Measurements from ENCODE around the gene CENPB. TPM values are rescaled to one million over a fixed set of nuclear protein-coding genes. Genes with fewer than 3 reads are reported as not detected.

CENPB gene
- total RNA-seq, 5 donors from 2014 or later (not counting 1 experiment from before 2014, with no cell fraction given): 37.0 to 79.0 (median 60.8) TPM

- WGBS (ENCODE audit: insufficient coverage): under 1% methylated on average over 80 of the region's 80 CpGs
- no peaks in the 10 kb centered on the region for H3K36me3 ChIP-seq (ENCODE audit: control insufficient read depth in 2 of 2, extremely low read depth in 1 of 2, insufficient read depth in 1 of 2, low read length in 1 of 2)
- H3K27me3 Mint-ChIP-seq: no peaks in the 10 kb centered on the region
- H3K27me3 ChIP-seq (replicated peaks in 1 of 2; ENCODE audit: control insufficient read depth in 2 of 2, extremely low read depth in 1 of 2, insufficient read depth in 2 of 2, low read length in 1 of 2): peaks cover 0 to 9% of the 10 kb centered on the region in 2 experiments
- CTCF ChIA-PET: interaction anchor here (0.6 to 2.8 kb wide), 15 partner anchors 9 to 318 kb away, joined by 3 to 13 read pairs (median 5); partner anchors contain the start of genes AP5S1 (in 1 of the 2), CDC25B (in 1 of the 2) and CENPB (in 1 of the 2)
- H3K4me1 Mint-ChIP-seq: peaks cover 19 to 29% (median 26%) of the 10 kb centered on the region in 3 donors
- ATAC-seq (replicated peaks in 1 of 4): peak; percentile 87 to 91 (median 90)
- no peaks in the 10 kb centered on the region for H3K36me3 Mint-ChIP-seq
- H3K4me3 Mint-ChIP-seq: peak within 1 kb of the TSS; percentile 82 to 88 (median 84)
- H3K27ac ChIP-seq (ENCODE audit: low read length): peak within 1 kb of the TSS; percentile 100
- no peaks in the 10 kb centered on the region for H3K9me3 ChIP-seq
- POLR2A ChIA-PET: interaction anchor here (0.6 to 1.0 kb wide), 3 partner anchors 14 to 1298 kb away, joined by 3 to 4 read pairs (median 3); no protein-coding TSS in a partner anchor
- peaks cover 10 to 33% of the 10 kb centered on the region in 2 experiments for H3K4me1 ChIP-seq (ENCODE audit: control insufficient read depth in 1 of 2, extremely low read depth in 1 of 2, insufficient read depth in 2 of 2, low read length in 2 of 2)
- H3K9me3 Mint-ChIP-seq: no peaks in the 10 kb centered on the region
- H3K27ac Mint-ChIP-seq: peak within 1 kb of the TSS; percentile 94 to 95
- peak within 1 kb of the TSS; percentile 69 to 97 for H3K4me3 ChIP-seq (ENCODE audit: control insufficient read depth in 1 of 2, extremely low read depth in 1 of 2, low read length in 1 of 2)
- peak; percentile 89 to 98 (median 94) for DNase-seq
Measured at GRCh38 chr20:3767427-3768341, 18.9 kb downstream of the CENPB start, which contains the start of gene ADISSP. ADISSP (minus strand) TSS chr20:3767753; CDS start chr20:3760100, 7,653 bp downstream.

GRCh38 chr20:3767110-3767426 lies 19.5 kb downstream of the CENPB start:
- no peaks in the 10 kb centered on the region for H3K9me3 ChIP-seq
- Mint-ChIP-seq H3K9me3 (no peaks in the 10 kb centered on the region), H3K27ac (no peak overlapping the region), H3K4me3 (peak overlapping the region; percentile 75 to 88 (median 84)), H3K4me1 (peaks cover 19 to 29% (median 26%) of the 10 kb centered on the region in 3 donors), H3K27me3 (no peaks in the 10 kb centered on the region), H3K36me3 (no peaks in the 10 kb centered on the region)
- ATAC-seq (replicated peaks in 1 of 4): peak in 1 of 4 experiments; percentile 10
- 0% methylated on average over 6 of the region's 21 CpGs for WGBS (ENCODE audit: insufficient coverage)
- H3K4me3 ChIP-seq (ENCODE audit: control insufficient read depth in 1 of 2, extremely low read depth in 1 of 2, low read length in 1 of 2): peak overlapping the region; percentile 69 to 97
- CTCF ChIA-PET: interaction anchor here (0.6 to 2.8 kb wide), 7 partner anchors 10 to 100 kb away, joined by 3 to 13 read pairs (median 6); partner anchors contain the start of genes AP5S1 (in 1 of the 2), CDC25B (in 1 of the 2) and CENPB (in 1 of the 2)
- peaks cover 0 to 6% of the 10 kb centered on the region in 2 experiments for H3K27me3 ChIP-seq (replicated peaks in 1 of 2; ENCODE audit: control insufficient read depth in 2 of 2, extremely low read depth in 1 of 2, insufficient read depth in 2 of 2, low read length in 1 of 2)
- peak in 2 of 35 experiments; percentile 24 to 41 for DNase-seq
- H3K27ac ChIP-seq (ENCODE audit: low read length): no peak overlapping the region
- no peaks in the 10 kb centered on the region for H3K36me3 ChIP-seq (ENCODE audit: control insufficient read depth in 2 of 2, extremely low read depth in 1 of 2, insufficient read depth in 1 of 2, low read length in 1 of 2)
- H3K4me1 ChIP-seq (ENCODE audit: control insufficient read depth in 1 of 2, extremely low read depth in 1 of 2, insufficient read depth in 2 of 2, low read length in 2 of 2): peaks cover 10 to 33% of the 10 kb centered on the region in 2 experiments
- POLR2A ChIA-PET: no interaction called here

- ATAC-seq (replicated peaks in 1 of 4) (no peak), DNase-seq (no peak)
- Histone ChIP-seq H3K4me1 (ENCODE audit: control insufficient read depth in 1 of 2, extremely low read depth in 1 of 2, insufficient read depth in 2 of 2, low read length in 2 of 2) (peaks cover 10 to 33% of the 10 kb centered on the region in 2 experiments), H3K27ac (ENCODE audit: low read length) (no peak overlapping the region), H3K36me3 (ENCODE audit: control insufficient read depth in 2 of 2, extremely low read depth in 1 of 2, insufficient read depth in 1 of 2, low read length in 1 of 2) (no peaks in the 10 kb centered on the region), H3K27me3 (replicated peaks in 1 of 2; ENCODE audit: control insufficient read depth in 2 of 2, extremely low read depth in 1 of 2, insufficient read depth in 2 of 2, low read length in 1 of 2) (peaks cover 0 to 3% of the 10 kb centered on the region in 2 experiments), H3K9me3 (no peaks in the 10 kb centered on the region), H3K4me3 (ENCODE audit: control insufficient read depth in 1 of 2, extremely low read depth in 1 of 2, low read length in 1 of 2) (peak overlapping the region; percentile 69 to 97)
- H3K27ac Mint-ChIP-seq: peak overlapping the region in 1 of 2 donors; percentile 41
- H3K36me3 Mint-ChIP-seq: peaks cover 2% of the 10 kb centered on the region
- CTCF ChIA-PET: interaction anchor here (0.5 to 2.8 kb wide), 7 partner anchors 10 to 911 kb away, joined by 3 to 13 read pairs (median 5); partner anchors contain the start of gene CENPB (in 1 of the 2)
- 20% methylated on average over 1 of the region's 9 CpGs for WGBS (ENCODE audit: insufficient coverage)
- POLR2A ChIA-PET: interaction anchor here (0.6 kb wide), 2 partner anchors 16 to 82 kb away, joined by 3 read pairs; no protein-coding TSS in a partner anchor
- H3K9me3 Mint-ChIP-seq: no peaks in the 10 kb centered on the region
- H3K27me3 Mint-ChIP-seq: no peaks in the 10 kb centered on the region
- peak overlapping the region; percentile 75 to 88 (median 84) for H3K4me3 Mint-ChIP-seq
- H3K4me1 Mint-ChIP-seq: peaks cover 19 to 29% (median 26%) of the 10 kb centered on the region in 3 donors
Measured at GRCh38 chr20:3766422-3767109, 20.0 kb downstream of the CENPB start.

- DNase-seq (no peak), ATAC-seq (replicated peaks in 1 of 4) (no peak)
- H3K27me3 ChIP-seq (replicated peaks in 1 of 2; ENCODE audit: control insufficient read depth in 2 of 2, extremely low read depth in 1 of 2, insufficient read depth in 2 of 2, low read length in 1 of 2): no peaks in the 10 kb centered on the region
- H3K9me3 ChIP-seq: no peaks in the 10 kb centered on the region
- H3K4me1 Mint-ChIP-seq: peaks cover 19 to 29% (median 26%) of the 10 kb centered on the region in 3 donors
- 88% methylated on average over 1 of the region's 3 CpGs for WGBS (ENCODE audit: insufficient coverage)
- H3K4me1 ChIP-seq (ENCODE audit: control insufficient read depth in 1 of 2, extremely low read depth in 1 of 2, insufficient read depth in 2 of 2, low read length in 2 of 2): peaks cover 10 to 33% of the 10 kb centered on the region in 2 experiments
- no peak overlapping the region for H3K27ac ChIP-seq (ENCODE audit: low read length)
- no peak overlapping the region for H3K4me3 ChIP-seq (ENCODE audit: control insufficient read depth in 1 of 2, extremely low read depth in 1 of 2, low read length in 1 of 2)
- ChIA-PET CTCF (interaction anchor here in 1 of 2 donors (0.7 kb wide), 1 partner anchor 912 kb away, joined by 5 read pairs; no protein-coding TSS in a partner anchor), POLR2A (interaction anchor here in 1 of 2 donors (0.7 kb wide), 1 partner anchor 8 kb away, joined by 3 read pairs; no protein-coding TSS in a partner anchor)
- peaks cover 4% of the 10 kb centered on the region for H3K36me3 Mint-ChIP-seq
- H3K9me3 Mint-ChIP-seq: no peaks in the 10 kb centered on the region
- H3K27me3 Mint-ChIP-seq: no peaks in the 10 kb centered on the region
- peak overlapping the region in 2 of 3 donors; percentile 13 to 84 for H3K4me3 Mint-ChIP-seq
- peak overlapping the region in 1 of 2 donors; percentile 41 for H3K27ac Mint-ChIP-seq
- no peaks in the 10 kb centered on the region for H3K36me3 ChIP-seq (ENCODE audit: control insufficient read depth in 2 of 2, extremely low read depth in 1 of 2, insufficient read depth in 1 of 2, low read length in 1 of 2)
Measured at GRCh38 chr20:3765171-3765882, 21.2 kb downstream of the CENPB start.

- Mint-ChIP-seq H3K27me3 (no peaks in the 10 kb centered on the region), H3K36me3 (peaks cover 4% of the 10 kb centered on the region), H3K4me3 (no peak overlapping the region), H3K4me1 (peaks cover 19 to 29% (median 26%) of the 10 kb centered on the region in 3 donors), H3K9me3 (no peaks in the 10 kb centered on the region), H3K27ac (no peak overlapping the region)
- no peaks in the 10 kb centered on the region for H3K36me3 ChIP-seq (ENCODE audit: control insufficient read depth in 2 of 2, extremely low read depth in 1 of 2, insufficient read depth in 1 of 2, low read length in 1 of 2)
- peaks cover 10 to 33% of the 10 kb centered on the region in 2 experiments for H3K4me1 ChIP-seq (ENCODE audit: control insufficient read depth in 1 of 2, extremely low read depth in 1 of 2, insufficient read depth in 2 of 2, low read length in 2 of 2)
- H3K27me3 ChIP-seq (replicated peaks in 1 of 2; ENCODE audit: control insufficient read depth in 2 of 2, extremely low read depth in 1 of 2, insufficient read depth in 2 of 2, low read length in 1 of 2): no peaks in the 10 kb centered on the region
- ATAC-seq (replicated peaks in 1 of 4): no peak
- DNase-seq: no peak
- POLR2A ChIA-PET: no interaction called here
- no peaks in the 10 kb centered on the region for H3K9me3 ChIP-seq
- CTCF ChIA-PET: no interaction called here
- 60% methylated on average over 1 of the region's 3 CpGs for WGBS (ENCODE audit: insufficient coverage)
- H3K4me3 ChIP-seq (ENCODE audit: control insufficient read depth in 1 of 2, extremely low read depth in 1 of 2, low read length in 1 of 2): no peak overlapping the region
- no peak overlapping the region for H3K27ac ChIP-seq (ENCODE audit: low read length)
Measured at GRCh38 chr20:3764659-3765058, 21.9 kb downstream of the CENPB start.
